ENCODE measurements around the gene TOMM7.
"Not testable (repeated sequence)": the region's sequence is repeated elsewhere in the genome, so short reads cannot be mapped to it uniquely, and the experiment has no call there.

TOMM7 gene

GRCh38 chr7:22853138-22853537 lies 30.5 kb upstream of the TOMM7 start:
- H3K27ac ChIP-seq (ENCODE audit: low read depth, low read length) = no peak overlapping the region
- no peaks in the 10 kb centered on the region for H3K9me2 ChIP-seq (replicated peaks; ENCODE audit: control insufficient read depth, low read length)
- peak overlapping the region; percentile 87 for H3K4me2 ChIP-seq (ENCODE audit: low read length)
- peaks cover 30% of the 10 kb centered on the region for H3K4me1 ChIP-seq (ENCODE audit: control insufficient read depth, low read length)
- H4K20me1 ChIP-seq (ENCODE audit: control insufficient read depth, insufficient read depth, low read depth, low read length) = no peaks in the 10 kb centered on the region; the same call in 1 of the 2 replicates
- peaks cover 5% of the 10 kb centered on the region; the same call in 1 of the 2 replicates for H3K27me3 ChIP-seq (ENCODE audit: control insufficient read depth, low read length)
- H3F3A ChIP-seq (ENCODE audit: control insufficient read depth, insufficient read depth) = peaks cover 35% of the 10 kb centered on the region
- H3K79me2 ChIP-seq (ENCODE audit: control insufficient read depth, low read length) = peaks cover 28% of the 10 kb centered on the region
- H3K9me3 ChIP-seq (ENCODE audit: control insufficient read depth, insufficient read depth, low read length) = no peaks in the 10 kb centered on the region
- TF ChIP-seq EZH2phosphoT487 (IDR thresholded peaks at IDR 0.05; ENCODE audit: borderline replicate concordance, low read length) (no peak), CTCF (IDR thresholded peaks at IDR 0.05; ENCODE audit: low read depth, low read length, poor library complexity, severe bottlenecking) (no peak)
- peak overlapping the region; percentile 89 for H3K4me3 ChIP-seq (ENCODE audit: low read length)
- H3K36me3 ChIP-seq (ENCODE audit: control insufficient read depth, low read length) = peaks cover 40% of the 10 kb centered on the region

- Histone ChIP-seq H3F3A (ENCODE audit: control insufficient read depth, insufficient read depth) (peaks cover 18% of the 10 kb centered on the region), H3K4me2 (ENCODE audit: low read length) (no peak overlapping the region), H3K9me2 (replicated peaks; ENCODE audit: control insufficient read depth, low read length) (no peaks in the 10 kb centered on the region), H3K4me3 (ENCODE audit: low read length) (no peak overlapping the region), H3K79me2 (ENCODE audit: control insufficient read depth, low read length) (peaks cover 21% of the 10 kb centered on the region), H3K4me1 (ENCODE audit: control insufficient read depth, low read length) (peaks cover 20% of the 10 kb centered on the region), H3K9me3 (ENCODE audit: control insufficient read depth, insufficient read depth, low read length) (no peaks in the 10 kb centered on the region), H4K20me1 (ENCODE audit: control insufficient read depth, insufficient read depth, low read depth, low read length) (no peaks in the 10 kb centered on the region), H3K27ac (ENCODE audit: low read depth, low read length) (no peak overlapping the region), H3K27me3 (ENCODE audit: control insufficient read depth, low read length) (peaks cover 5% of the 10 kb centered on the region; the same call in 1 of the 2 replicates), H3K36me3 (ENCODE audit: control insufficient read depth, low read length) (peaks cover 21% of the 10 kb centered on the region)
- TF ChIP-seq CTCF (IDR thresholded peaks at IDR 0.05; ENCODE audit: low read depth, low read length, poor library complexity, severe bottlenecking) = no peak
- no peak for TF ChIP-seq EZH2phosphoT487 (IDR thresholded peaks at IDR 0.05; ENCODE audit: borderline replicate concordance, low read length)
Observed at GRCh38 chr7:22851145-22851544, 28.5 kb upstream of the TOMM7 start.

GRCh38 chr7:22850394-22850793 lies 27.7 kb upstream of the TOMM7 start:
- not testable (repeated sequence) for H3K27me3 ChIP-seq (ENCODE audit: control insufficient read depth, low read length); H3K9me3 ChIP-seq (ENCODE audit: control insufficient read depth, insufficient read depth, low read length); H3K4me3 ChIP-seq (ENCODE audit: low read length); H3K27ac ChIP-seq (ENCODE audit: low read depth, low read length); H4K20me1 ChIP-seq (ENCODE audit: control insufficient read depth, insufficient read depth, low read depth, low read length); H3K9me2 ChIP-seq (replicated peaks; ENCODE audit: control insufficient read depth, low read length); H3K4me2 ChIP-seq (ENCODE audit: low read length)
- H3K36me3 ChIP-seq (ENCODE audit: control insufficient read depth, low read length) = peaks cover 13% of the 10 kb centered on the region
- peaks cover 14% of the 10 kb centered on the region for H3K79me2 ChIP-seq (ENCODE audit: control insufficient read depth, low read length)
- H3F3A ChIP-seq (ENCODE audit: control insufficient read depth, insufficient read depth) = peaks cover 11% of the 10 kb centered on the region
- peaks cover 14% of the 10 kb centered on the region for H3K4me1 ChIP-seq (ENCODE audit: control insufficient read depth, low read length)

GRCh38 chr7:22849662-22850061 lies 27.0 kb upstream of the TOMM7 start:
- Histone ChIP-seq H3K4me1 (ENCODE audit: control insufficient read depth, low read length) (peaks cover 12% of the 10 kb centered on the region), H3K79me2 (ENCODE audit: control insufficient read depth, low read length) (peaks cover 6% of the 10 kb centered on the region), H3K27ac (ENCODE audit: low read depth, low read length) (no peak overlapping the region), H4K20me1 (ENCODE audit: control insufficient read depth, insufficient read depth, low read depth, low read length) (no peaks in the 10 kb centered on the region), H3F3A (ENCODE audit: control insufficient read depth, insufficient read depth) (peaks cover 3% of the 10 kb centered on the region), H3K9me2 (replicated peaks; ENCODE audit: control insufficient read depth, low read length) (no peaks in the 10 kb centered on the region), H3K36me3 (ENCODE audit: control insufficient read depth, low read length) (peaks cover 6% of the 10 kb centered on the region), H3K4me3 (ENCODE audit: low read length) (no peak overlapping the region), H3K9me3 (ENCODE audit: control insufficient read depth, insufficient read depth, low read length) (peaks cover 3% of the 10 kb centered on the region; the same call in 1 of the 2 replicates), H3K27me3 (ENCODE audit: control insufficient read depth, low read length) (peaks cover 5% of the 10 kb centered on the region; the same call in 1 of the 2 replicates), H3K4me2 (ENCODE audit: low read length) (no peak overlapping the region)
- TF ChIP-seq EZH2phosphoT487 (IDR thresholded peaks at IDR 0.05; ENCODE audit: borderline replicate concordance, low read length) (no peak), CTCF (IDR thresholded peaks at IDR 0.05; ENCODE audit: low read depth, low read length, poor library complexity, severe bottlenecking) (no peak)

Data from DOHH2 (cell line).